HG03432 (cell line): ENCODE data around the gene SUN2.

Experiments
- ATAC-seq: cut with Tn5 transposase; IDR thresholded peaks from one replicate; pipeline ENCODE4 v1.9.1; 2021; ENCODE audit warnings: mild to moderate bottlenecking, moderate library complexity; ENCODE audit not compliant: unreplicated experiment

SUN2 gene

DNA sequence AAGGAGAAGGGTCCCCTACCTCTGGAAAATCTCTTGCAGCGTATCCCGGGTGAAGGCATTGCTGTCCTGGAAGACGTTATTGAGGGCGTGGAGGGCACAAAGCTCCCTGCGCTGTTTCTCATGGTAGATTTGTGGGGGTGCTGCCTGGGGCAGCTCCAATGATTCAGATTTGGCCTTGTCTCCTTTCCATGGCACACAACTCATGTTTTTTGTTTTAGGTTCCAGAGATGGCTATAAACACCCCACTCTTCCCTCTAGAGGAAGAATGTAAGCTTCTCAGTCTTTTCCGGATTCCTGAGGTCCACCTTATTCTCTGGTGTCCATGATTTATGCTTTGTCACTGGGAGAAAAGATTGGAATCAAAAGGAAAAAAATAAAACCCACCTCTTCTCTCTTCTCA is 56.0 kb downstream of the SUN2 start:
- ATAC-seq, result no peak

DNA sequence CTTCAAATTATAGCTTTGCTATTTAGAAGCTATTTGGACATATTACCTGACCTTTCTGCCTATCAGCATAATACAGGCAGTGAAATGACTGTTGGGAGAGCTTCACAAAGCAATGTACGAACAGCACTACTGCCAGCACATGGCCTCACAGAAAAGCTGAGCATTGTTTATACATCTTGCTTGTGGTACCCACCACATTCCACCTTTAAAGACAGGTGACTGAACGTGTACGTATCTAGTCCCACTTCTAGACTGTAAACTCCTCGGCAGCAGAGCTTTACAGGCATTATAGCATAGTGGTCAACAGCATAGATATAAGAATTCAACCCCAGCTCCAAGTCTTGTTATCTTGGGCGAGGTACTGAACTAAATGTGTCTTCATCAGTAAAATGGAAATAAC is 56.7 kb downstream of the SUN2 start:
- no peak for ATAC-seq

DNA sequence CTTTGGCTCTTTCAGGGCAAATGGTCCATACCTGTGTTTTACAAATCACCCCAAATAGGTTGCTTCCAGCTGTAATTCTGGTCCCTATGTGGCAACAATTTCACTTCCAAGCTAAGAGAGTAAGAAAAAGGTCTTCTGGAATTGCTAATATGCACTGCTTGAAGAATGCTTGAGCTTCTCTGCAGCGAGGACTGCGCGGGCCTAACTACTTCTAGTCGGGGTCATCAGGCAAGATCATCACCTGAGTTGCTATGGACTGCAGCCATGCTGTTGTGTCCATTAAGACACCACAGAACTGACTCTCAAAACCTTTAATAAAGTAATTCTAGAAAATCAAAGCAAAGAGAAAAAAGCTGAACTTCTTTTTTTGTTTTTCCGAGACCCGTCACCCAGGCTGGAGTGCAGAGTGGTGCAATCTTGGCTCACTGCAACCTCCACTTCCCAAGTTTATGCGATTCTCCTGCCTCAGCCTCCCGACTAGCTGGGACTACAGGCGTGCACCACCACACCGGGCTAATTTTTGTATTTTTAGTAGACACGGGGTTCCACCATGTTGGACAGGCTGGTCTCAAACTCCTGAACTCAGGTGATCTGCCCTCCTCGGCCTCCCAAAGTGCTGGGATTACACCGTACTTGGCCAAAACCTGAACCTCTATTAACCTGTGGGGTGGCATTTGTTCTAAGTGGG is 57.2 kb downstream of the SUN2 start:
- no peak for ATAC-seq

- ATAC-seq, result no peak
Measured at GRCh38 chr22:38697425-38698089, 58.2 kb downstream of the SUN2 start.

GRCh38 chr22:38696606-38697424 is 59.0 kb downstream of the SUN2 start:
- ATAC-seq, result no peak

- no peak for ATAC-seq
Measured at GRCh38 chr22:38694940-38695339, 60.9 kb downstream of the SUN2 start.

DNA sequence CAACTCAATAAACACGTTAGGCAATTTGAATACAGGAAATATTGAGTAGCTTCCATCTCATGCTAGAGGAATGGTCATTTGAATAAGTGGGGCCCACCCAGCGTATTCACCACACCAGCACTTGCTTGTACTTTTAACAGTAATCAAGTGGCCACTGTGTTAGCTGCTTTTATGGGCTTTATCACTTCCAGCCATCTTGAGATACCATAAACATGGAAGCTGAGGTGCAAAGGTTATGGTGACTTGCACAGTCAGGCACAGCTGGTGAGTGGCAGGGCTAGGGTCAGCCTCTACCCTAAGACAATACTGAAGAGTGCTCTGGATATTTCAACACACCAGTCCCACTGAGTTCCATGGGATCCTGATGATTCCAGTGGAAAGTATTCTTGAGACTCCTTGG is 61.7 kb downstream of the SUN2 start:
- no peak for ATAC-seq

DNA sequence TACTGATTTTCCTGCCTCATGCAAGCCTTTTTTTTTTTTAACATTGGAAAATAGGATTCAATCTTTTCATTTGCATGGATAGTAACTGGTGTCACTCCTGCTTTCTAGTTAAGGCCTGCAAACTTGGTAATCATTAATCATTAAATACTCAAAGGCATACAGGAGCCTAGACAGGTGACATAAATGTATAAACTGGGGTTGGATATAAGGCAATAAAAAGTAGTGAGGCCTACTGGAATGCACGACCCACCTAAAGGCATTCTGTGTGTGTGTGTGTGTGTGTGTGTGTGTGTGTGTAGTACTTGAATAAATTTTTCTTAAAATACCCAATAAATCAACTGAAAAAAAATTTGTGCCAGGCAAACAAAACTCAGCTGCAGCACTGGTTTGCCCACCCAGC is 66.1 kb downstream of the SUN2 start:
- no peak for ATAC-seq

DNA sequence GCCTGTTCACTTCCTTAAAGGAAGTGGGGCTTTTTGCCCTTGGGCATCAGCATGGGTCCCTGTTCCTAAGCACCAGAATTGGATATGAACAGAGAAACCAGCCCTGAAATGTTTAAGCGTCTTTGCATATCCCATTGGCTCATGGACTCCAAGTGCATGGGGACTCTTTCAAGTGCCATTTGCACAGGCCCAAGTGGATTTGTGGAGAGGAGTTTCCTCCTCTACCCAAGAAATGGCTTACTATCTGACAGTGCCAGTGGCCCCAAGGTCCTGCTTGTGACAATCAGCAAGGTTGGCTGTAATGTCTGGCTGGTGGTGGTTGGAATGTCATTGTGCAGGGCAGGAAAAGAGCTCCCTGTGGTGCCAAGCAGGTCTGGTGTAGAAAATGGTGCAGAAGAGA is 70.0 kb downstream of the SUN2 start:
- ATAC-seq, result no peak

DNA sequence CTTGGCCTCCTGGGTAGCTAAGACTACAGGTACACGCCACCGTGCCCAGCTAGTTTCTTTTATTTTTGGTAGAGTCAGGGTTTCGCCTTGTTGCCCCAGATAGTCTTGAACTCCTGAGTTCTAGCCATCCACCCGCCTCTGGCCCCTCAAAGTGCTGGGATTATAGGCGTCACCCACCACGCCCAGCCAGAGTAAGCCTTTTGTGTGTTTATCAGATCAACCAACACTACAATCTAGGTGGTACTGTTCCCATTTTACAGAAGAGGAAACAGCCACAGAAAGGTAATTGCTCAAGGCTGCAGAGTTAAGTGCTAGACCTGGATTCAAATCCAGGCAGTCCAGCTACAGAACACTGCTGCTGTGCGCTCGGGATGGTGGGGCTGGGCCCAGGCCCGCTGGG is 70.9 kb downstream of the SUN2 start:
- no peak for ATAC-seq
